ENCODE data around the gene CPVL.

The CPVL gene

DNA sequence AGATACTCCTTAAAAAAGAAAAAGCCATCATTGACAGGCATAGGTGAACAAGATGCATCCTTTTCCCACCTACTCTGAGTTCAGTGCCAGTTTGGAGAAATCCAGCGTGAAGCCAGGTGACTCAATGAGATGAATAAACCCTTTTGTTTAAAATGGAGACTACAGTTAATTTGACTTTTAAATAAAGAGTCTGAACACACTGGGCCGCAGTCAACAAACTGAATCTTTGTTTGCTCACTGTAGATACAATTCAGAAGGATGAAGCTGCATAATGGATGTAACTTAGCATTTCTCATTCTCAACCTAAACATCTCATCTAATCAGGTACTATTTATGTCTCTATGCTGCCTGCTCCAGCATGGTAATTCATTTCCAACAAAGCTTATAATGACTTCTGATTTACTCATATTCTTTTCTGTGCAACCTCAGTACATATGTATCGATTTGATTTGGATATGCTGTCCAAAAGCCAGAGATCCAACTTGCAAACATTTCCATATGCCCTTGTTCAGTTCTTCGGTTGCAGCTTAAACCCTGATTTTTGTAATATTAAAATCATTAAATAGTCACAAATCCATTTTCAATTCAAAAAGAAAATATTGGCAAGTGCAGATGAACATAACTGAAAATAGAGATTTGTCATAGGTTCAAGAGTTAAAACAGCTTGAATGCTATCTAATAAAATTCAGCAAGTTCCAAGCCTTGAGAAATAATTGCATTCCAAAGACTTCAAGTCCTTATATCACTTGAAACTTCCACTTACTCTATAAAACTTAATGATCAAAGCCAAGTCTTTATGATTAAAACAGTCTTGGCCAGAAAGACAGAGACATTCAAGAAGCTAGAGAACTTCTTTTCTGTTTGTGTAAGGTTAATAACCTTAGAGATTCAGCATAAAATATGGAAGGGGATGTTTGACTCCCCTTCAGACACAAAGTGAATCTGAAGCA is 67.8 kb downstream of the CPVL start:
- Histone ChIP-seq H3K4me2 (ENCODE audit: low read length) (no peak overlapping the region), H3K9me2 (replicated peaks; ENCODE audit: control insufficient read depth, low read length) (no peaks in the 10 kb centered on the region), H4K20me1 (ENCODE audit: control insufficient read depth, insufficient read depth, low read depth, low read length) (no peaks in the 10 kb centered on the region), H3K4me3 (ENCODE audit: low read length) (no peak overlapping the region), H3K27ac (ENCODE audit: low read depth, low read length) (no peak overlapping the region), H3K4me1 (ENCODE audit: control insufficient read depth, low read length) (no peaks in the 10 kb centered on the region), H3K79me2 (ENCODE audit: control insufficient read depth, low read length) (no peaks in the 10 kb centered on the region), H3K36me3 (ENCODE audit: control insufficient read depth, low read length) (no peaks in the 10 kb centered on the region), H3K27me3 (ENCODE audit: control insufficient read depth, low read length) (peaks cover 9% of the 10 kb centered on the region; the same call in 1 of the 2 replicates), H3F3A (ENCODE audit: control insufficient read depth, insufficient read depth) (no peaks in the 10 kb centered on the region), H3K9me3 (ENCODE audit: control insufficient read depth, insufficient read depth, low read length) (no peaks in the 10 kb centered on the region)
- TF ChIP-seq, protein P1, sequence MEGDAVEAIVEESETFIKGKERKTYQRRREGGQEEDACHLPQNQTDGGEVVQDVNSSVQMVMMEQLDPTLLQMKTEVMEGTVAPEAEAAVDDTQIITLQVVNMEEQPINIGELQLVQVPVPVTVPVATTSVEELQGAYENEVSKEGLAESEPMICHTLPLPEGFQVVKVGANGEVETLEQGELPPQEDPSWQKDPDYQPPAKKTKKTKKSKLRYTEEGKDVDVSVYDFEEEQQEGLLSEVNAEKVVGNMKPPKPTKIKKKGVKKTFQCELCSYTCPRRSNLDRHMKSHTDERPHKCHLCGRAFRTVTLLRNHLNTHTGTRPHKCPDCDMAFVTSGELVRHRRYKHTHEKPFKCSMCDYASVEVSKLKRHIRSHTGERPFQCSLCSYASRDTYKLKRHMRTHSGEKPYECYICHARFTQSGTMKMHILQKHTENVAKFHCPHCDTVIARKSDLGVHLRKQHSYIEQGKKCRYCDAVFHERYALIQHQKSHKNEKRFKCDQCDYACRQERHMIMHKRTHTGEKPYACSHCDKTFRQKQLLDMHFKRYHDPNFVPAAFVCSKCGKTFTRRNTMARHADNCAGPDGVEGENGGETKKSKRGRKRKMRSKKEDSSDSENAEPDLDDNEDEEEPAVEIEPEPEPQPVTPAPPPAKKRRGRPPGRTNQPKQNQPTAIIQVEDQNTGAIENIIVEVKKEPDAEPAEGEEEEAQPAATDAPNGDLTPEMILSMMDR (IDR thresholded peaks at IDR 0.05; ENCODE audit: low read depth, low read length, poor library complexity, severe bottlenecking): no peak
- TF ChIP-seq EZH2phosphoT487 (IDR thresholded peaks at IDR 0.05; ENCODE audit: borderline replicate concordance, low read length): no peak

DNA sequence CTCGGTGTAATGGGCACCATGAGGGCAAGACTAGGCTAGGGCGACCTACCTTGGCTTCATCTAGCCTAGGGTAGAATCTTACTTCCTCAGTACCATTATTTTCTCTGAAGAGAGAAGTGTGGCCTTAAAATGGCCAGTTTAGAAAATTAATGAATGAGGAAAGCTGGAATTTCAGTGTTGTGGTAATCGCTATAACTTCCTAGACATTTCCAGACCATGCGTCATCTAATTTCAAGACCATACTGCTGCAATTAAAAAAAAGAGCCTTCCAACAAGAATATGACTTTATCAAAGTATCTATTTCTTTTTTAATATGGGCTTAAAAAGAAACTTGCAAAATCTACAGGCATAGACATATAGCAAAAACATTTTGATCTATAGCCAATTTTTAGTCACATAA is 68.5 kb downstream of the CPVL start:
- peaks cover 7% of the 10 kb centered on the region; the same call in 1 of the 2 replicates for H3K27me3 ChIP-seq (ENCODE audit: control insufficient read depth, low read length)
- no peak overlapping the region for H3K4me2 ChIP-seq (ENCODE audit: low read length)
- no peaks in the 10 kb centered on the region for H3F3A ChIP-seq (ENCODE audit: control insufficient read depth, insufficient read depth)
- no peaks in the 10 kb centered on the region for H3K9me3 ChIP-seq (ENCODE audit: control insufficient read depth, insufficient read depth, low read length)
- H4K20me1 ChIP-seq (ENCODE audit: control insufficient read depth, insufficient read depth, low read depth, low read length): no peaks in the 10 kb centered on the region
- no peak overlapping the region for H3K4me3 ChIP-seq (ENCODE audit: low read length)
- no peak for TF ChIP-seq EZH2phosphoT487 (IDR thresholded peaks at IDR 0.05; ENCODE audit: borderline replicate concordance, low read length)
- TF ChIP-seq, protein P1 (IDR thresholded peaks at IDR 0.05; ENCODE audit: low read depth, low read length, poor library complexity, severe bottlenecking): no peak
- no peaks in the 10 kb centered on the region for H3K79me2 ChIP-seq (ENCODE audit: control insufficient read depth, low read length)
- H3K27ac ChIP-seq (ENCODE audit: low read depth, low read length): no peak overlapping the region
- H3K36me3 ChIP-seq (ENCODE audit: control insufficient read depth, low read length): no peaks in the 10 kb centered on the region
- H3K4me1 ChIP-seq (ENCODE audit: control insufficient read depth, low read length): no peaks in the 10 kb centered on the region
- no peaks in the 10 kb centered on the region for H3K9me2 ChIP-seq (replicated peaks; ENCODE audit: control insufficient read depth, low read length)

DNA sequence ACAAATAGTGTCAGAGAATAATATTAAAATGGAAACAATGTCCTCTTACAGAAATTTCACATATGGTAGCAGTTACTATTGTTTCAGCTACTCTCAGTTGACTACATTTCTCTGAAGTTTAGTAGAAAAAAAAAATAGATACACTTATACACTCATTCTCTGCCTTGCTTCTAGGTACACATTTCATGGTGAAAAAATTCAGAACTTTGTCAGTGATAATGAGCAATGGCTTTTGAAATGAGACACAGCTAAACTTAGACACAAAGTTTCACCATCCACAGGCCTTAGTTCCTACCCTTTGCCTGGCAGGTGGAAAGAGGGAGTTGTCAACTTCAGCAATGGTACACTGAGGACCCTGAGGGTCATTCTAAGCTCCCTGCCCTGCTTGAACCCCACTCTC is 69.2 kb downstream of the CPVL start:
- H3K79me2 ChIP-seq (ENCODE audit: control insufficient read depth, low read length): no peaks in the 10 kb centered on the region
- H3K27ac ChIP-seq (ENCODE audit: low read depth, low read length): no peak overlapping the region
- H3F3A ChIP-seq (ENCODE audit: control insufficient read depth, insufficient read depth): no peaks in the 10 kb centered on the region
- H3K4me2 ChIP-seq (ENCODE audit: low read length): no peak overlapping the region
- H3K4me1 ChIP-seq (ENCODE audit: control insufficient read depth, low read length): no peaks in the 10 kb centered on the region
- H4K20me1 ChIP-seq (ENCODE audit: control insufficient read depth, insufficient read depth, low read depth, low read length): no peaks in the 10 kb centered on the region
- H3K27me3 ChIP-seq (ENCODE audit: control insufficient read depth, low read length): peaks cover 7% of the 10 kb centered on the region; the same call in 1 of the 2 replicates
- no peaks in the 10 kb centered on the region for H3K9me3 ChIP-seq (ENCODE audit: control insufficient read depth, insufficient read depth, low read length)
- H3K4me3 ChIP-seq (ENCODE audit: low read length): no peak overlapping the region
- no peaks in the 10 kb centered on the region for H3K36me3 ChIP-seq (ENCODE audit: control insufficient read depth, low read length)
- no peaks in the 10 kb centered on the region for H3K9me2 ChIP-seq (replicated peaks; ENCODE audit: control insufficient read depth, low read length)
- no peak for TF ChIP-seq EZH2phosphoT487 (IDR thresholded peaks at IDR 0.05; ENCODE audit: borderline replicate concordance, low read length)
- TF ChIP-seq, protein P1 (IDR thresholded peaks at IDR 0.05; ENCODE audit: low read depth, low read length, poor library complexity, severe bottlenecking): no peak
